Brain microvascular endothelial cell (primary cell): ENCODE measurements around the gene NTM.

ENCODE experiments used
- DNase-seq: peaks from one replicate; pipeline ENCODE4 v3.0.0-alpha.2; 2020
- H3K27ac ChIP-seq: fragments of 250-450 bp; sonication (Bioruptor Pico); 2 replicates; pipeline ENCODE4 v1.5.1; 2020; ENCODE audit warnings: mild to moderate bottlenecking, moderate library complexity
- H3K27me3 ChIP-seq: fragments of 250-450 bp; sonication (Bioruptor Pico); replicated peaks from 2 replicates; pipeline ENCODE4 v1.5.1; 2020; ENCODE audit warnings: mild to moderate bottlenecking
- H3K36me3 ChIP-seq: fragments of 250-450 bp; sonication (Bioruptor Pico); replicated peaks from 2 replicates; pipeline ENCODE4 v1.5.1; 2020; ENCODE audit warnings: mild to moderate bottlenecking
- H3K4me3 ChIP-seq: 2 replicates; pipeline ENCODE4 v1.5.1; 2011; ENCODE audit warnings: low read depth, mild to moderate bottlenecking, control low read depth, low read length, moderate library complexity
- CTCF ChIP-seq: IDR thresholded peaks from 2 replicates; pipeline ENCODE4 v1.5.1; 2011; ENCODE audit warnings: low read depth, mild to moderate bottlenecking, moderate library complexity, low read length, control low read depth, inconsistent platforms; ENCODE audit errors: missing control alignments
- in situ Hi-C: cut with HindIII; loops from 2 replicates; pipeline ENCODE4 v1.10.0; 2017; ENCODE audit warnings: low sequenced_read_pairs, low pct_ligation_motif_present

The NTM gene

GRCh38 chr11:131404010-131404409 lies 33.6 kb downstream of the NTM start:
- no peak for DNase-seq
- in situ Hi-C loops = no loop called here
- Histone ChIP-seq H3K27ac (no peak overlapping the region), H3K27me3 (no peaks in the 10 kb centered on the region), H3K4me3 (no peak overlapping the region), H3K36me3 (no peaks in the 10 kb centered on the region)
- TF ChIP-seq CTCF = no peak

- TF ChIP-seq CTCF = peak; percentile 78
- DNase-seq = peak; percentile 36
- H3K4me3 ChIP-seq = no peak overlapping the region
- H3K27me3 ChIP-seq = no peaks in the 10 kb centered on the region
- in situ Hi-C loops = no loop called here
- H3K27ac ChIP-seq = no peak overlapping the region
- no peaks in the 10 kb centered on the region for H3K36me3 ChIP-seq
Observed at GRCh38 chr11:131408025-131408640, 37.7 kb downstream of the NTM start.

- no peaks in the 10 kb centered on the region for H3K27me3 ChIP-seq
- H3K27ac ChIP-seq = no peak overlapping the region
- no peak for DNase-seq
- no peaks in the 10 kb centered on the region for H3K36me3 ChIP-seq
- H3K4me3 ChIP-seq = no peak overlapping the region
- in situ Hi-C loops = no loop called here
- no peak for TF ChIP-seq CTCF
Observed at GRCh38 chr11:131409345-131409744, 38.9 kb downstream of the NTM start.

GRCh38 chr11:131411636-131412035 lies 41.2 kb downstream of the NTM start:
- no peak overlapping the region for H3K27ac ChIP-seq
- no peak overlapping the region for H3K4me3 ChIP-seq
- no peak for TF ChIP-seq CTCF
- no peaks in the 10 kb centered on the region for H3K27me3 ChIP-seq
- in situ Hi-C loops = no loop called here
- H3K36me3 ChIP-seq = no peaks in the 10 kb centered on the region
- no peak for DNase-seq

GRCh38 chr11:131412061-131412460 lies 41.6 kb downstream of the NTM start:
- TF ChIP-seq CTCF = no peak
- Histone ChIP-seq H3K27ac (no peak overlapping the region), H3K4me3 (no peak overlapping the region), H3K36me3 (no peaks in the 10 kb centered on the region), H3K27me3 (no peaks in the 10 kb centered on the region)
- in situ Hi-C loops = no loop called here
- DNase-seq = no peak

GRCh38 chr11:131413217-131413616 lies 42.8 kb downstream of the NTM start:
- in situ Hi-C loops = no loop called here
- no peak overlapping the region for H3K4me3 ChIP-seq

More at GRCh38 chr11:131413217-131413616, 42.8 kb downstream of the NTM start:
- no peaks in the 10 kb centered on the region for H3K36me3 ChIP-seq
- H3K27ac ChIP-seq = no peak overlapping the region
- no peak for TF ChIP-seq CTCF
- H3K27me3 ChIP-seq = no peaks in the 10 kb centered on the region
- DNase-seq = no peak
